Measurements from ENCODE around the gene PLD1. TPM values are rescaled to one million over a fixed set of nuclear protein-coding genes. Genes with fewer than 3 reads are reported as not detected.

The PLD1 gene
- total and polyA plus RNA-seq, 10 of the 15 experiments (the other 5 are each of a cell fraction or from before 2014, with no cell fraction given) = 2.9 to 108 (median 3.6) TPM

- TF ChIP-seq HDGF (IDR thresholded peaks at IDR 0.05) = no peak
- TF ChIP-seq EP300 (IDR thresholded peaks at IDR 0.05; ENCODE audit: borderline replicate concordance in 1 of 2, control insufficient read depth in 1 of 2, low read depth in 2 of 2, low read length in 2 of 2) = no peak
- TF ChIP-seq CHD1 (IDR thresholded peaks at IDR 0.05; ENCODE audit: low read depth, low read length) = no peak
- TF ChIP-seq TCF7 (IDR thresholded peaks at IDR 0.05; ENCODE audit: borderline replicate concordance) = no peak
Measured at GRCh38 chr3:171661484-171661883, 148.8 kb downstream of the PLD1 start (continued).

- Histone ChIP-seq H3K79me2 (ENCODE audit: control insufficient read depth, insufficient read depth, low read length) (no peaks in the 10 kb centered on the region), H3K4me3 (no peak overlapping the region), H3K36me3 (ENCODE audit: control insufficient read depth in 2 of 2, insufficient read depth in 2 of 2, low read length in 1 of 2) (no peaks in the 10 kb centered on the region; a peak in 1 of 4 replicates), H3K27me3 (replicated peaks in 1 of 2; ENCODE audit: control insufficient read depth in 2 of 2, insufficient read depth in 2 of 2, low read length in 1 of 2) (no peaks in the 10 kb centered on the region), H2AFZ (ENCODE audit: control insufficient read depth, low read depth, low read length) (no peak overlapping the region), H4K20me1 (ENCODE audit: control insufficient read depth, insufficient read depth) (no peaks in the 10 kb centered on the region), H3K4me1 (ENCODE audit: control insufficient read depth, insufficient read depth, low read length) (no peaks in the 10 kb centered on the region; the same call in 1 of the 2 replicates), H3K4me2 (ENCODE audit: control insufficient read depth, insufficient read depth) (no peak overlapping the region), H3K9ac (ENCODE audit: control insufficient read depth, insufficient read depth, low read length) (no peak overlapping the region), H3K9me3 (replicated peaks; ENCODE audit: control insufficient read depth, insufficient read depth, low read length) (no peaks in the 10 kb centered on the region; the same call in 2 of the 3 replicates), H3K27ac (ENCODE audit: control insufficient read depth, insufficient read depth) (no peak overlapping the region)
- no TSS peak for BruUV-seq (replicated peaks)
- FAIRE-seq = no peak
- ATAC-seq = no peak
- in situ Hi-C loops (cut with MboI) = no loop called here
- no peak for DNase-seq (ENCODE audit: low read depth, low spot score)
- intact Hi-C loops (cut with micrococcal nuclease; ENCODE audit: unreplicated experiment) = no loop called here
- TF ChIP-seq ZNF592 (IDR thresholded peaks at IDR 0.05) (no peak), ATF2 (IDR thresholded peaks at IDR 0.05; ENCODE audit: low read length) (no peak), ATF3 (IDR thresholded peaks at IDR 0.05; ENCODE audit: borderline replicate concordance, extremely low read depth, low read depth, low read length) (no peak)
- SMC1A ChIA-PET (ENCODE audit: uncharacterized antibody, unreplicated experiment) = interaction anchor here (1.1 to 3.1 kb wide), 6 partner anchors 9 to 611 kb away, joined by 3 to 19 read pairs (median 4); no protein-coding TSS in a partner anchor
- CTCF ChIA-PET = interaction anchor here (0.6 to 3.5 kb wide), 6 partner anchors 9 to 170 kb away, joined by 3 to 22 read pairs (median 4); no protein-coding TSS in a partner anchor
- RAD21 ChIA-PET (ENCODE audit: unreplicated experiment) = interaction anchor here (1.3 to 1.9 kb wide), 5 partner anchors 9 to 112 kb away, joined by 3 to 7 read pairs (median 4); no protein-coding TSS in a partner anchor
- POLR2A ChIA-PET = no interaction called here
- WGBS (ENCODE audit: insufficient coverage, insufficient replicate concordance, low lambda C conversion rate, missing lambda C conversion rate) = 20% methylated on average over 3 of the region's 3 CpGs
Measured at GRCh38 chr3:171660188-171660587, 150.1 kb downstream of the PLD1 start.

All from GM12878 (cell line).